Measurements from ENCODE around the gene PDGFA. TPM values are rescaled to one million over a fixed set of nuclear protein-coding genes. Genes with fewer than 3 reads are reported as not detected.

The PDGFA gene
- total and polyA plus RNA-seq, 12 donors: 14.3 to 38.5 (median 24.2) TPM

- Histone ChIP-seq H3K27ac (no peak overlapping the region), H3K9me3 (peaks cover 0 to 7% (median 0%) of the 10 kb centered on the region in 11 donors), H3K4me1 (peaks cover 0 to 13% (median 6%) of the 10 kb centered on the region in 9 donors), H3K4me3 (no peak overlapping the region), H3K27me3 (no peaks in the 10 kb centered on the region), H3K36me3 (no peaks in the 10 kb centered on the region)
- TF ChIP-seq CTCF (IDR thresholded peaks at IDR 0.05): no peak
- WGBS, 2 donors: 93 to 94% methylated on average over 18 of the region's 18 CpGs
- no peak for ATAC-seq
- no peak for DNase-seq
- intact Hi-C loops (cut with DNase I): no loop called here
Observed at GRCh38 chr7:544338-545221, 24.9 kb upstream of the PDGFA start.

- intact Hi-C loops (cut with DNase I): no loop called here
- 90 to 91% methylated on average over 18 of the region's 18 CpGs for WGBS, 2 donors
- no peak for DNase-seq
- Histone ChIP-seq H3K4me1 (peaks cover 0 to 14% (median 8%) of the 10 kb centered on the region in 9 donors), H3K36me3 (no peaks in the 10 kb centered on the region), H3K9me3 (peaks cover 0 to 7% (median 0%) of the 10 kb centered on the region in 11 donors), H3K4me3 (no peak overlapping the region), H3K27ac (peak overlapping the region in 3 of 10 donors; percentile 15 to 64 (median 53)), H3K27me3 (no peaks in the 10 kb centered on the region)
- no peak for TF ChIP-seq CTCF (IDR thresholded peaks at IDR 0.05)
- ATAC-seq: peak in 1 of 8 donors; percentile 3
Observed at GRCh38 chr7:543501-544337, 24.1 kb upstream of the PDGFA start.

- Histone ChIP-seq H3K9me3 (peaks cover 0 to 7% (median 0%) of the 10 kb centered on the region in 11 donors), H3K27ac (peak overlapping the region in 5 of 10 donors; percentile 15 to 64 (median 44)), H3K27me3 (no peaks in the 10 kb centered on the region), H3K4me3 (no peak overlapping the region), H3K36me3 (no peaks in the 10 kb centered on the region), H3K4me1 (peaks cover 2 to 23% (median 16%) of the 10 kb centered on the region in 9 donors)
- ATAC-seq: peak in 7 of 8 donors; percentile 10 to 78 (median 36)
- intact Hi-C loops (cut with DNase I): no loop called here
- 55 to 61% methylated on average over 27 of the region's 27 CpGs for WGBS, 2 donors
- no peak for TF ChIP-seq CTCF (IDR thresholded peaks at IDR 0.05)
- DNase-seq: peak in 1 of 2 donors; percentile 6
Observed at GRCh38 chr7:542713-543500, 23.3 kb upstream of the PDGFA start.
